SK-N-SH treated with all-trans-retinoic acid at 6 μM for 48 hours (cell line): ENCODE data around the gene ATF2.

Experiments used
- CREB5 ChIP-seq: fragments of 250-450 bp; sonication (Bioruptor Pico); IDR thresholded peaks from 2 replicates; pipeline ENCODE4 v1.5.1; 2020; ENCODE audit warnings: low read depth, mild to moderate bottlenecking, moderate library complexity
- CSDC2 ChIP-seq: fragments of 250-450 bp; sonication (Bioruptor Pico); IDR thresholded peaks from 2 replicates; pipeline ENCODE4 v1.5.0; 2020; ENCODE audit warnings: mild to moderate bottlenecking, moderate library complexity
- PATZ1 ChIP-seq: fragments of 250-450 bp; sonication (Bioruptor Pico); IDR thresholded peaks from 2 replicates; pipeline ENCODE4 v1.8.0; 2020; ENCODE audit warnings: mild to moderate bottlenecking, moderate library complexity, borderline replicate concordance
- ZC3H10 ChIP-seq: fragments of 250-450 bp; sonication (Bioruptor Pico); IDR thresholded peaks from 2 replicates; pipeline ENCODE4 v1.5.1; 2021; ENCODE audit warnings: mild to moderate bottlenecking, moderate library complexity

GRCh38 chr2:175167076-175167791 is 769 bp downstream of the ATF2 start:
- TF ChIP-seq CREB5 (no peak), PATZ1 (CRISPR knock-in tag) (no peak), ZC3H10 (CRISPR knock-in tag) (no peak), CSDC2 (CRISPR knock-in tag) (no peak)
